GM12864 (cell line): ENCODE results near the gene BMERB1.
"Not testable (repeated sequence)": the region's sequence is repeated elsewhere in the genome, so short reads cannot be mapped to it uniquely, and the experiment has no call there.

ENCODE experiments used
- DNase-seq: peaks from one replicate; pipeline ENCODE4 v3.0.0-alpha.2; 2011; ENCODE audit warnings: low read depth
- H3K4me3 ChIP-seq: 2 replicates; pipeline ENCODE4 v1.5.1; 2011; ENCODE audit warnings: mild to moderate bottlenecking, low read depth, low read length, control low read depth
- CTCF ChIP-seq: IDR thresholded peaks from 2 replicates; pipeline ENCODE4 v1.5.1; 2011; ENCODE audit warnings: low read depth, mild to moderate bottlenecking, moderate library complexity, low read length, control low read depth, inconsistent platforms; ENCODE audit errors: missing control alignments

Gene BMERB1

GRCh38 chr16:15434425-15435215 lies at the start of gene BMERB1:
Gene BMERB1 (plus strand): TSS chr16:15434588. CDS start chr16:15434654, 66 bp downstream.
- no peak within 1 kb of the TSS; the same call in 1 of the 2 replicates for H3K4me3 ChIP-seq
- no peak for TF ChIP-seq CTCF
- DNase-seq, result no peak

GRCh38 chr16:15388060-15388459 lies 46.3 kb upstream of the BMERB1 start:
- not testable (repeated sequence) for DNase-seq, H3K4me3 ChIP-seq

- DNase-seq, H3K4me3 ChIP-seq: not testable (repeated sequence)
Measured at GRCh38 chr16:15389916-15390315, 44.5 kb upstream of the BMERB1 start.

GRCh38 chr16:15393025-15393424 lies 41.4 kb upstream of the BMERB1 start:
- not testable (repeated sequence) for DNase-seq, H3K4me3 ChIP-seq

GRCh38 chr16:15395631-15396508 lies 38.5 kb upstream of the BMERB1 start, which contains the start of gene MPV17L:
Gene MPV17L (plus strand): TSS chr16:15395754. CDS start chr16:15395898, 144 bp downstream.
- H3K4me3 ChIP-seq, DNase-seq: not testable (repeated sequence)

GRCh38 chr16:15396509-15396829 lies 37.9 kb upstream of the BMERB1 start:
- H3K4me3 ChIP-seq, DNase-seq: not testable (repeated sequence)

- no peak for DNase-seq
- H3K4me3 ChIP-seq, result no peak overlapping the region
- TF ChIP-seq CTCF, result no peak
Measured at GRCh38 chr16:15396948-15397594, 37.3 kb upstream of the BMERB1 start.

GRCh38 chr16:15398618-15399316 lies 35.6 kb upstream of the BMERB1 start:
- no peak for DNase-seq
- no peak overlapping the region for H3K4me3 ChIP-seq
- no peak for TF ChIP-seq CTCF

- H3K4me3 ChIP-seq, result no peak overlapping the region
- no peak for TF ChIP-seq CTCF
- DNase-seq, result no peak
Measured at GRCh38 chr16:15399317-15399716, 35.1 kb upstream of the BMERB1 start.

GRCh38 chr16:15400314-15400713 lies 34.1 kb upstream of the BMERB1 start:
- H3K4me3 ChIP-seq, DNase-seq: not testable (repeated sequence)
